ENCODE data around the gene ATP1B1. TPM values are rescaled to one million over a fixed set of nuclear protein-coding genes. Genes with fewer than 3 reads are reported as not detected.
A peak's percentile ranks its signal among the peaks of the same experiment; 100 is the strongest.

Gene ATP1B1
- total RNA-seq, 2 experiments from 2014 or later: 2.9 to 3.3 TPM

DNA sequence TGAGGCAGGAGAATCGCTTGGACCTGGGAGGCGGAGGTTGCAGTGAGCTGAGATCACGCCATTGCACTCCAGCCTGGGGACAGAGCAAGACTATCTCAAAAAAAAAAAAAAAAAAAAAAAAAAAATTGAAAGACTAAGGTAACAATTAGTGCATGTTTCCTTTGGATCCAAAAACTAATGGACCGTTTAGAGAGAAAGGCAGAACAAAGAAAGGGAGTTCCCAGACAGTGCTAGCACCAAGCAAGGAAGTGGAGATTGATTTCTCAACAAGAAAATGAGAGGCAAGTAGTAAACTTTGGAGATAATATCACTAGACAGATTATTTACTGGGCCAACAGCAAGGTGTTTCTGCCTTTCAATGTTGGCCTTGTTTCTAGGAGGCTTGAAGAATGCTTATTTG is 24.2 kb downstream of the ATP1B1 start:
- no peak for ATAC-seq
- ChIA-PET POLR2A (no interaction called here), CTCF (no interaction called here)
- H3K36me3 Mint-ChIP-seq (ENCODE audit: low read depth): no peaks in the 10 kb centered on the region
- H3K4me3 Mint-ChIP-seq: no peak overlapping the region
- intact Hi-C loops (cut with DNase I, micrococcal nuclease): loop anchor here (10.0 kb wide), 2 partner anchors 354 to 526 kb away; partner anchors contain the start of gene SLC19A2 (in 1 of the 2)
- no peak overlapping the region for H3K27ac Mint-ChIP-seq
- peaks cover 15% of the 10 kb centered on the region for H3K4me1 Mint-ChIP-seq
- H3K9me3 Mint-ChIP-seq (ENCODE audit: low read depth): no peaks in the 10 kb centered on the region
- no peaks in the 10 kb centered on the region for H3K27me3 Mint-ChIP-seq
- DNase-seq: no peak

- ATAC-seq (no peak), DNase-seq (no peak)
- Mint-ChIP-seq H3K27me3 (no peaks in the 10 kb centered on the region), H3K9me3 (ENCODE audit: low read depth) (no peaks in the 10 kb centered on the region), H3K4me1 (peaks cover 17% of the 10 kb centered on the region), H3K36me3 (ENCODE audit: low read depth) (peaks cover 2% of the 10 kb centered on the region), H3K27ac (no peak overlapping the region), H3K4me3 (no peak overlapping the region)
- intact Hi-C loops (cut with DNase I, micrococcal nuclease): loop anchor here (10.0 kb wide), 2 partner anchors 352 to 528 kb away; partner anchors contain the start of gene SLC19A2 (in 1 of the 2)
- ChIA-PET POLR2A (no interaction called here), CTCF (interaction anchor here (0.7 kb wide), 1 partner anchor 12 kb away, joined by 3 read pairs; no protein-coding TSS in a partner anchor)
Observed at GRCh38 chr1:169132512-169133227, 26.2 kb downstream of the ATP1B1 start.

DNA sequence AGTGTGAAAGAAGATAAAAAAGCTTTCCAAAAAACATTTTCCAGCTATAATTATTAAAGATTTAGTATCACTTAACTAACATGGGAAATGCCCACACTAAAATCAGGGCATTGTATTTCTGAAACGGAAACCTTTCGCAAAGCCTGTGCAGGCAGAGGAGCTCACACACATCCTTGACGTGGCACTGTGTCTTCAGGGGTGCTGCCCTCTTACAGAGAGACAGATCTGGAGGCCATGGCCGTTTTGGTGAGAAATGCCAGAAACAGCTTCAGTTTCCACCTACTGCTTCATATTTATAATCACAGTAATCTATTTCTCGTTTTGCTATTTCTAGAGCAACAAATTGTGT is 26.7 kb downstream of the ATP1B1 start:
- Mint-ChIP-seq H3K4me3 (no peak overlapping the region), H3K9me3 (ENCODE audit: low read depth) (no peaks in the 10 kb centered on the region), H3K4me1 (peaks cover 16% of the 10 kb centered on the region), H3K36me3 (ENCODE audit: low read depth) (peaks cover 2% of the 10 kb centered on the region), H3K27ac (no peak overlapping the region), H3K27me3 (no peaks in the 10 kb centered on the region)
- intact Hi-C loops (cut with DNase I, micrococcal nuclease): loop anchor here (10.0 kb wide), 2 partner anchors 352 to 528 kb away; partner anchors contain the start of gene SLC19A2 (in 1 of the 2)
- CTCF ChIA-PET: interaction anchor here (0.7 kb wide), 1 partner anchor 13 kb away, joined by 3 read pairs; no protein-coding TSS in a partner anchor
- POLR2A ChIA-PET: no interaction called here
- ATAC-seq (no peak), DNase-seq (no peak)

GRCh38 chr1:169133801-169134502 is 27.5 kb downstream of the ATP1B1 start:
- no peaks in the 10 kb centered on the region for H3K9me3 Mint-ChIP-seq (ENCODE audit: low read depth)
- peaks cover 2% of the 10 kb centered on the region for H3K36me3 Mint-ChIP-seq (ENCODE audit: low read depth)
- ChIA-PET CTCF (no interaction called here), POLR2A (no interaction called here)
- ATAC-seq (no peak), DNase-seq (no peak)
- H3K4me1 Mint-ChIP-seq: peaks cover 13% of the 10 kb centered on the region
- no peak overlapping the region for H3K4me3 Mint-ChIP-seq
- no peak overlapping the region for H3K27ac Mint-ChIP-seq
- intact Hi-C loops (cut with DNase I, micrococcal nuclease): loop anchor here (10.0 kb wide), 2 partner anchors 351 to 529 kb away; partner anchors contain the start of gene SLC19A2 (in 1 of the 2)
- no peaks in the 10 kb centered on the region for H3K27me3 Mint-ChIP-seq

GRCh38 chr1:169137357-169137756 is 30.9 kb downstream of the ATP1B1 start:
- Mint-ChIP-seq H3K4me3 (no peak overlapping the region), H3K4me1 (peaks cover 12% of the 10 kb centered on the region), H3K9me3 (ENCODE audit: low read depth) (no peaks in the 10 kb centered on the region), H3K36me3 (ENCODE audit: low read depth) (peaks cover 2% of the 10 kb centered on the region), H3K27ac (no peak overlapping the region), H3K27me3 (no peaks in the 10 kb centered on the region)
- ChIA-PET POLR2A (no interaction called here), CTCF (interaction anchor here (0.9 to 1.2 kb wide), 2 partner anchors 31 to 534 kb away, joined by 3 read pairs; partner anchors contain the start of gene ATP1B1)
- ATAC-seq (no peak), DNase-seq (no peak)
- intact Hi-C loops (cut with DNase I, micrococcal nuclease): loop anchor here (5.0 to 10.0 kb wide), 3 partner anchors 230 to 533 kb away; partner anchors contain the start of genes BLZF1 (in 1 of the 2), NME7 (in 1 of the 2) and SLC19A2 (in 1 of the 2)

- Mint-ChIP-seq H3K27me3 (no peaks in the 10 kb centered on the region), H3K36me3 (ENCODE audit: low read depth) (peaks cover 2% of the 10 kb centered on the region), H3K4me3 (no peak overlapping the region), H3K4me1 (peaks cover 12% of the 10 kb centered on the region), H3K27ac (no peak overlapping the region), H3K9me3 (ENCODE audit: low read depth) (no peaks in the 10 kb centered on the region)
- ChIA-PET CTCF (interaction anchor here (0.6 to 1.1 kb wide), 3 partner anchors 13 to 819 kb away, joined by 3 to 4 read pairs (median 3); no protein-coding TSS in a partner anchor), POLR2A (interaction anchor here (0.6 kb wide), 1 partner anchor 96 kb away, joined by 4 read pairs; no protein-coding TSS in a partner anchor)
- intact Hi-C loops (cut with DNase I, micrococcal nuclease): loop anchor here (1.0 to 10.0 kb wide), 8 partner anchors 24 to 534 kb away; partner anchors contain the start of genes ATP1B1 (in 1 of the 2), BLZF1 (in 1 of the 2), NME7 (in 1 of the 2) and SLC19A2 (in 1 of the 2)
- ATAC-seq (peak; percentile 95), DNase-seq (no peak)
Observed at GRCh38 chr1:169138866-169139670, 32.6 kb downstream of the ATP1B1 start.

DNA sequence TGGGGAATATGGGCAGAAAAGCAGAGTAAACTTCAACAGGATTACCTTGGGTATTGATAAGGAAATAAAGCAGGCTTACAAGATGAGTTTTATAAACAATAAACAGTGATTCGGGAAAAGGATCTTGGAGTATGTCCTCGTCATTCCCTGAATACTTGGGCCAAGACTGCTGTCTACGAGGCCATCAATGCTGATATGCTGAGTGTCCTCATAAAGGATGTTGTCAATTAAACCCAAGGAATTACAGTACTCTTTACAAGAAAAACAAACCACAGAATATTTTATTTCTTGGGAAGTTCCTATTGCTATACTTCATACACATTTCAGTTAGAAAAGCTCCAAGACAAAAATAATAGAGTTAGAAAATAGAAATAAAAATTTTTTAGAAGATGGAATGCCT is 34.9 kb downstream of the ATP1B1 start:
- CTCF ChIA-PET: no interaction called here
- Mint-ChIP-seq H3K9me3 (ENCODE audit: low read depth) (no peaks in the 10 kb centered on the region), H3K4me3 (no peak overlapping the region), H3K27me3 (no peaks in the 10 kb centered on the region), H3K36me3 (ENCODE audit: low read depth) (peaks cover 2% of the 10 kb centered on the region), H3K27ac (no peak overlapping the region), H3K4me1 (peaks cover 12% of the 10 kb centered on the region)
- intact Hi-C loops (cut with DNase I, micrococcal nuclease): no loop called here
- POLR2A ChIA-PET: interaction anchor here (0.6 kb wide), 1 partner anchor 610 kb away, joined by 4 read pairs; no protein-coding TSS in a partner anchor
- DNase-seq (no peak), ATAC-seq (no peak)

- H3K4me3 Mint-ChIP-seq: no peak overlapping the region
- H3K36me3 Mint-ChIP-seq (ENCODE audit: low read depth): peaks cover 2% of the 10 kb centered on the region
- intact Hi-C loops (cut with DNase I, micrococcal nuclease): no loop called here
- ChIA-PET POLR2A (no interaction called here), CTCF (interaction anchor here (1.0 kb wide), 1 partner anchor 22 kb away, joined by 3 read pairs; no protein-coding TSS in a partner anchor)
- peaks cover 12% of the 10 kb centered on the region for H3K4me1 Mint-ChIP-seq
- H3K27me3 Mint-ChIP-seq: no peaks in the 10 kb centered on the region
- no peak for DNase-seq
- H3K9me3 Mint-ChIP-seq (ENCODE audit: low read depth): no peaks in the 10 kb centered on the region
- H3K27ac Mint-ChIP-seq: no peak overlapping the region
- no peak for ATAC-seq
Observed at GRCh38 chr1:169142129-169142528, 35.6 kb downstream of the ATP1B1 start.

DNA sequence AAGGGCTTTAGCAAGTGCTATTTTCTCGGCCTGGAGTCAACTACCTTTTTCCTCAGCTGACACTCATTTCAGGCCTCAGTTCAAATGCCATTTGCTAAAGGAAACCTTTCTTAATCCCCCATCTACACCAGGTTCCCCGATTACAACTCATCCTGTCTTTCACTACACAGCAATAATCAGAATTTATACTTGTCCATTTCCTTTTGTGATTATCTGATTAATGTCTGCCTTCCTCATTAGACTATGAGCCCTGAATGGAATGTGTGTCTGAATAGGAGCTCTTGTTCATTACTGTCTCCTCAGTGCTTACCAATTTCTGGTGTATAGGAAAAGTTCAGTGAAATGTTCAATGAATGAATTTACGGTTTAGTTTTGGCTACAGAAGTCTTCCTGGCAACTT is 36.9 kb downstream of the ATP1B1 start:
- CTCF ChIA-PET: interaction anchor here (0.6 to 1.0 kb wide), 2 partner anchors 23 to 205 kb away, joined by 3 read pairs; no protein-coding TSS in a partner anchor
- intact Hi-C loops (cut with DNase I, micrococcal nuclease): no loop called here
- no peak overlapping the region for H3K4me3 Mint-ChIP-seq
- peaks cover 10% of the 10 kb centered on the region for H3K4me1 Mint-ChIP-seq
- DNase-seq: no peak
- H3K36me3 Mint-ChIP-seq (ENCODE audit: low read depth): no peaks in the 10 kb centered on the region
- H3K27me3 Mint-ChIP-seq: no peaks in the 10 kb centered on the region
- no peaks in the 10 kb centered on the region for H3K9me3 Mint-ChIP-seq (ENCODE audit: low read depth)
- ATAC-seq: no peak
- POLR2A ChIA-PET: no interaction called here
- H3K27ac Mint-ChIP-seq: no peak overlapping the region

DNA sequence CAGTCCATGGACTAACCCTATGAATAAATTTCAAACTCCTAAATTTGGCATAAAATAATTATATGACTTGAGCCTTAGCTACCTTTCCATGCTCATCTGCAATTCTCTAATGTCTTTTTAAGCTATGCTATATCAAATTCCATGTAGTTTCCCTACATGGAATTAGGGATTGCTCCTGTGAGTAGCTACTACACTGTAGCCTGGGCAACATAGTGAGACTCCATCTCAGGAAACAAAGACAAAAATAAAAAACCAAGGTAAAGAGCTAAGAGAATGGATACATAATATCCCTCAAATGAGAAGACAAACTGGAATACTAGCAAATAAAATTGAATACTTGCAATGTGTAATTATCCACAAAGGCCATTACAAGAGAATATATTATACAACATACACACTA is 37.5 kb downstream of the ATP1B1 start:
- Mint-ChIP-seq H3K27me3 (no peaks in the 10 kb centered on the region), H3K4me1 (peaks cover 6% of the 10 kb centered on the region), H3K4me3 (no peak overlapping the region), H3K27ac (no peak overlapping the region), H3K36me3 (ENCODE audit: low read depth) (no peaks in the 10 kb centered on the region), H3K9me3 (ENCODE audit: low read depth) (no peaks in the 10 kb centered on the region)
- no peak for DNase-seq
- CTCF ChIA-PET: interaction anchor here (0.6 kb wide), 1 partner anchor 204 kb away, joined by 3 read pairs; no protein-coding TSS in a partner anchor
- POLR2A ChIA-PET: no interaction called here
- ATAC-seq: no peak
- intact Hi-C loops (cut with DNase I, micrococcal nuclease): no loop called here
